HG03520 (cell line): Measurements from ENCODE around the gene RALGPS1.

Source experiments
- ATAC-seq: cut with Tn5 transposase; IDR thresholded peaks from one replicate; pipeline ENCODE4 v1.9.1; 2021; ENCODE audit warnings: mild to moderate bottlenecking, moderate library complexity; ENCODE audit not compliant: unreplicated experiment

Gene RALGPS1

GRCh38 chr9:127214421-127215267 lies 300.1 kb downstream of the RALGPS1 start:
- ATAC-seq: no peak

DNA sequence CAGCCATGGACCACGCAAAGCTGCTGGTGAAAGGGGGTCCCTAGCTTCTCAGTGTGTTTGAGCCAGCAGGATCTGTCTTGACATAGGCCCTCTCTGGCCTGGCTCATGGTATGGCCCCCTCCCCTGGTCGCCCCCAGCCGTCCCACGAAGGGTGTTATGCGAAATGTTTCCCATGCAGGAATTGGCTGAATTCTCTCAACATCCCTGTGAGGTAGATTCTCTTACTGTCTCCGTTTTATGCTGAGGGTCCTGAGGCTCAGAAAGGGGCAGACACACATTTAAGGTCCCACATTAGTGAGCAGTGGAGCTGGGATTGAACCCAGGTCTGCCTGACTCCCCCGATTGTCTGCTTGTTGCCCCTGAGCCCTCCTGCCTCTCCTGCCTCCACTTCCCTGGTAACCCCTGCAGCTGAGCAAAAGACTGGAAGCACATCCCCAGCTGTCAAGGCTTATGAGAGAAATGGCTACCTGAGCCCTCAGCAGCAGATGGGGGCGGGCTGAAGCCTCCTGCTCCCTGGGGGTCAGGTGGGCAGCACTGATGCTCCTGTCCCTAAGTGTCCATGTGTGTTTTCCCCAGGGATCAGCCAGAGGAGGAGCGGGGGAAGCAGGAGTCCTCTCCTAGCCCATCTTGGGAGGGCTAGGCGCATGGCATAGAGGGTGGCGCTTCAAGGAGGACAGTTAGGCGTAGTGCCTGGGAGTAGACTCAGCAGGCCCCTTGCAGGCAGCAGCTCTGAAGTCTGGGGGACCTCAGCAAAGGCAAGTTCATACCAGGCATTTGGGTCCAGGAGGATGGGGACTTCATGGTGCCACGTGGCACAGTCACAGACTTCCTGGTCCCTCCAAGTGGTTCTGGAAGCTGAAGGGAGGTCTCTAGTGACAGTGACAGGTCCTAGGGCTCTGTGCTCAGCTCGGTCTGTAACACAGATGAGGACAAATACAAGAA lies 301.0 kb downstream of the RALGPS1 start:
- no peak for ATAC-seq

DNA sequence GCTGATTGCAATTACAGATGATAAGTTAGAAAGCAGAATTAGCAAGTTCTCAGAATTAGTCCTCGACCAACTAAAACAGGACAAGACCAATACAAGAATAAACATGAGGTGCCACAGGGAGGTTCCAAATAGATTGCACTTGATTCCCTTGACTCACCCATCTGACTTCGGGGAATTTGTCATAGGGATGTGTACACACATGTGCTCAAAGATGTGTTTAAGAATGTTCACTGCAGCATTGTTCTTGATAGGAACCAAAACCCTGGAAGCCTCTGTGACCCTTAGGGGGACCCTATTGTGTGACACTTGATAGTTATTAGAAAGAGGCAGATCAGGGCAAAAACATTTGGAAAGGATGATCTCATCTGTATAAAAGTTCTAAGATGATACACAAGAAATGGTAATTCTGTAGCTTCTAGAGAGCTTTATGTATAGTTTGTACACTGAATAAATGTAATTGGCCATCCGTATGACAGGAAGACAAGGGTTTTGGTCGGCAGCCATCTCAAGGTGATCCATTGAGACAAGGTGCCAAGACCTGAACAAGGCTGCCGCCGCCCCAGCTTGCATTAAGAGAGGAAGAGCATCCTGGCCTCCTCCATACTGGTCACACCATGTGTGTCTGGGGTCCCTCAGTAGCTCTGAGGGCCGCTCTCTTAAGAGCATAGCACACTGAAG lies 301.8 kb downstream of the RALGPS1 start:
- ATAC-seq: no peak

- no peak for ATAC-seq
Measured at GRCh38 chr9:127216888-127217217, 302.3 kb downstream of the RALGPS1 start.

- no peak for ATAC-seq
Measured at GRCh38 chr9:127218818-127219217, 304.2 kb downstream of the RALGPS1 start.

- ATAC-seq: no peak
Measured at GRCh38 chr9:127219520-127219919, 304.9 kb downstream of the RALGPS1 start.

GRCh38 chr9:127221695-127222094 lies 307.1 kb downstream of the RALGPS1 start:
- ATAC-seq: no peak

DNA sequence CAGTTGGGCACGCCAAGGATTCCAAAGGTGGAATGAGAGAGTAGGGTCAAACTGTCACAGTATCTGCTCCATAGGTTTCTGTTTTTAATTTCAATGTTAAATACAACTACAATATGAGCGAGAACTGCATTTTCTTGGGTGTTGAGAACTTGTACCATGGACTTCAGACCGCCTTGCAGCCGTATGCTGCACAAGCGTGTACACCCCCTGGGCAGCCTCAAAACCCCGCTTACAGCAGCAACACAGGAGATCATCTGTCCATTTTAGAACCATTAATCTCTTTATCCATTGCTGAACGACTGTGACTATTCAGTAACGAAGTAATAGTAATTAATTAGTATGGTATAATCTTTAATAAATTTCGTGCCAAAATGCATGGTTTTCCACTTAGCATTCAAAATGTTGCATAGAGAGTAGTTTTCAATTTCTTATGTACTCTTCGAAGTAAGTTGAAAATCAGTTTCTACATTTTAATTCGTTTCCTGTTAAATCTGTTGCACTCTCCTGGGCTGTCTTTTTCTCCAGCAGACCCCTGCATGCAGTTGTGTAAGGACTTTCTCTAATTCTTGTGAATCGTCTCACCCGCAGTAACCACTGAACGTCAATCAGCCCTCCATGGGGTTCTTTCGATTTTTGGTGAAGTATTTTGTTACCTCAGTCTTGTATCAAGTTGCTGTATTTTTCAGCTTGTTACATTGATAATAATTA lies 308.0 kb downstream of the RALGPS1 start:
- ATAC-seq: no peak

GRCh38 chr9:127223266-127223665 lies 308.7 kb downstream of the RALGPS1 start:
- no peak for ATAC-seq

DNA sequence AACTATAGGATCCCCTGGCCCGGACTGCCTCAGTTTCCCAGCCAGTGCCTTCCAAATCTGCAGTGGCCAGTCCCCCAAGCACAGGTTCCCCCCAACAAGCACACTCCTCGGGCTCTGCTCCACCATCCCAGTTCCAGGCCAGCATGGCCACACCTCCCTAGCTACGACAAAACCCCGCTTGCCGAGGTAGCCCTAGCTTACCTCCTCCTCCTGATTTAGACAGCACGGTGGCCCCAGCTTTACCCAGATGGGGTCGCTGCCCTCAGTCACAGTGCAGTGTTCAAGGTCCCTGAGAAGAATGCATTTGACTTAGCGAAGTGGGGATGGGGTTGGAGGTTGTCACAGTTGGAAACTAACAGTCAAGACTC lies 309.2 kb downstream of the RALGPS1 start:
- ATAC-seq: no peak

DNA sequence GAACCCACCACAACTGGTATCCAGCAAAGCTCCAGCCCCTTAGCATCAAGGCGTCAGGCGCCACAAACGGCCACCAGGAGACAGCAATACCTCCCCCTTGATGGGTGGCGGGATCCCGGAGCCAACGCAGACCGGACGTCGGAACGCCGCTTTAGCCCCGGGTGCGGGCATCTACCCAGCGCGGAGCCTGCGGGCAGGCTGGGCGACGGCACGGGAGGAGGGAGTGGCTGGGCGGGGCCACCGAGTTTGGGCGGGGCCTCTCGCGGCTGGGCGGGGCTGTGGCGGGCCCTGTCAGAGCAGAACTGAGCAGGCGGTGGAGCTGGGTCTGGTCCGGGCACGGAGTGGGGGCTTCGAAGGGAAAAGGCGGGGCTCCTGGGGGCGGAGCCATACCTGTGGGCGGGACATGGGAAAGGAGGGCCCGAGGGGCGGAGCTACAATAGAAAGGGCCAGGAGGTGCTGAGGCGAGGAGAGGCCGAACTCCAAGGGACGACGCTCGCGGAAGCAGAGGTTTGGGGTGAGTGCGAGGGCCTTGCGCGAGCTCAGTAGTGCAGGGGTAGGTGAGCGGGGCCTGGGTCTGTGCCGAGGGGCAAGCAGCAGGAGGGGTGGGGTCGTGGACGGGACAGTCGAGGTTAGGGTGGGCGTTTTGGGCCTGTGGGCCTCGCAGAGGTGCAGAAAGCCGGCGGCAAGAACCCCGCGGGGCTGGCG lies 309.7 kb downstream of the RALGPS1 start:
- peak; percentile 42 for ATAC-seq

DNA sequence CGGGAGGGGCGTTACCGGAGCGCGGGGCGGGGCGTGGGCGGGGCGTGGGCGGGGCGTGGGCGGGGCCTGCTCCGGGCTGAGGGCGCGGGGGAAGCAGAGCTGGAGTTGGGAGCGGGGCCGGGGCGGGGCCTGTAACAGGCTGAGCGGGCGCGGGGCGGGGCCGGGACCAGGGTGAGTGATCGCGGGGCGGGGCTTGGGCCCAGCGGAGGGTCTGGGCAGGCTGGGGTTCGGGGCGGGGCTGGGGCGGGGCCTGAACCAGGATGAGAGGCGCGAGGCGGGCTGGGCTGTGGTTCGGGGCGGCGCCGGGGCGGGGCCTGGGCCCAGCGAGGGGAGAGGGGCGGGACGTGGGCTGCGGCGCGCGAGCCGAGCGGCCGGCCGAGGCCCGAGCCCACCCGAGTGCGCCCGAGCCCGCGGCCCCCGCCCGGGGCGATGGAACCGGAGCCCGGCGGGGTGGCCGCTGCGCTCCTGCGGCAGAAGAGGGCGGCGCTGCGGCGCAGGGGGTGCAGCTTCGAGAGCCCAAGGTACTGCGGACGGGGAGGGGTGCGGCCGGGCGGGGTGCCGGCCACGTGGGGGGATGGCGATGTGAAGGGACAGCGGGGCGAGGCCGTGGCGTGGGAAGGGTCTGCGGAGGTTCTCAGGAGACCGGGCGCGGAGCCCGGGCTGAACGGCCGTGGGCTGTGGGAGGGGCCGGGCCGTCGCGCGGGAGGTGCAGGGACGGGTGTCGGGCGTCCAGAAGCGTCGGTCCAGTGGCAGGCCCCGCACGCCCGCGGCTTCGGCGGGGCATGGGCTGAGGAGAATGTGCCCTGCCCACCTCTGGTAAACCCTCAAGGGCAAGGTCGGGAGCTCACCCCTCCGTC lies 310.5 kb downstream of the RALGPS1 start:
- peak; percentile 35 for ATAC-seq

- no peak for ATAC-seq
Measured at GRCh38 chr9:127225801-127226625, 311.4 kb downstream of the RALGPS1 start.

GRCh38 chr9:127229691-127230417 lies 315.3 kb downstream of the RALGPS1 start:
- ATAC-seq: no peak

- ATAC-seq: no peak
Measured at GRCh38 chr9:127231666-127232065, 317.1 kb downstream of the RALGPS1 start.

DNA sequence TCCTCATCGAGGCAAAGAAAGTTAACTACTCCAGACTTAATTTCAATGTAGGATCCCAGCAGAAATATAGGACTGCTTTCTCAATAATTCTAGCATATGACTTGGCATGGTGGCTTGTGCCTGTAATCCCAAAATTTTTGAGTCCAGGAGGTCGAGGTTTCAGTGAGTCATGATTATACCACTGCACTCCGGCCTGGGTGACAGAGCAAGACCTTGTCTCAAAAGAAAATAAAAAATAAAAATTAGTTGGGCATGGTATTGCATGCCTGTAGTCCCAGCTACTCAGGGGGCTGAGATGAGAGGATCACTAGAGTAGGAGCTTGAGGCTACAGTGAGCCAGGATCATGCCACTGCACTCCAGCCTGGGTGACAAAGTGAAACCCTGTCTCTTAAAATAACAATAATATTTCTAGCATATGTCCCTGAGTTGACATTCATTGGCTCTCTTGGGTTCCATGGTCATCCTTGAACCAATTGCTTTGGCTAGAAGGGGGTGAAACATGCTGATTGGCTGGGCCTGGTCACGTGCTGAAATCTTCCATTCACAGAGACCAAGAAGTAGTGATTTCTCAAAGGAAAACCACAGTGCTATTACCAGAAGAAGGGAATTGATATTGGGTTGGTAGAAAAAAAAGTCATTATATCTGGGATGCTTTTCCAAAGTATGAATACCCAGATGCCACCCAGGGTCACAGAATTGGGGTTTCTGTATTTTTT lies 318.4 kb downstream of the RALGPS1 start:
- no peak for ATAC-seq

DNA sequence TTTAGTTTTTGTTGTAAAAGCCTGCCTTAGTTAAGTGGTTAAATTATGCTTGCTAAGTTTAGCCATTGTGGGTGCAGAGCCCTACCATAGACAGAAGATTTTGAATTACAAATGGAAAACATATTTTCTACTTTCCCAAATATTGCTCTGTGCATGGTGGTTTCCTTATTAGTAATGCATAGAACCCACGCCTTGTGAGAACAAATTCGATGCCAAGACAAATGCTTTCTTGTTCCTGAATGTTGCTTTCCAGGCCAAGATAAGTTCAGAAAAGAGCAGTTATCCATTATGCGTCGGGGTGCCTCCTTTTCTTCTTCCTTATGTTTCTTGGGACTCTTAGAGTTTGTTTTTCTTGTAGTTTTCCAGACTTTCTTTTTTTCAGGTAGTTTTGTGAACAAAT lies 319.0 kb downstream of the RALGPS1 start:
- ATAC-seq: no peak
